Measurements from ENCODE around the gene SAP25.
A peak's percentile ranks its signal among the peaks of the same experiment; 100 is the strongest.

The SAP25 gene

DNA sequence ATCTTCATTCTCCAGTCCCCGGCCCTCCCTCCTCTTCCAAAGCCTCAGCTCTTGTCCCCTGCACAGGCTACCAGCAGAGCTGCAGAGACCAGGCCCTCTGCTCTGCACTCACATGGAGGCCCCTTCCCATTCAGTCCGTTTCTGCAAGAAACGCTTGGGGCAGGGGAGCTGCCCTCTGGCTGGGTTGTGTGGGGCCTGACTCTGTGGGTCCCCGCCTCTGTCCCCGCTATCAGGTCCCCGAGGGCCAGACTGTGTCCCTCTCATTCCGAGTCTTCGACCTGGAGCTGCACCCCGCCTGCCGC lies 30.0 kb upstream of the SAP25 start:
- Histone ChIP-seq H3K4me3 (ENCODE audit: low read length) (peak overlapping the region; percentile 74), H4K20me1 (ENCODE audit: control insufficient read depth, insufficient read depth, low read depth, low read length) (no peaks in the 10 kb centered on the region), H3K27ac (ENCODE audit: low read depth, low read length) (no peak overlapping the region), H3K4me2 (ENCODE audit: low read length) (peak overlapping the region; percentile 89), H3K79me2 (ENCODE audit: control insufficient read depth, low read length) (no peaks in the 10 kb centered on the region), H3K36me3 (ENCODE audit: control insufficient read depth, low read length) (no peaks in the 10 kb centered on the region), H3K9me3 (ENCODE audit: control insufficient read depth, insufficient read depth, low read length) (no peaks in the 10 kb centered on the region), H3K4me1 (ENCODE audit: control insufficient read depth, low read length) (peaks cover 19% of the 10 kb centered on the region), H3K27me3 (ENCODE audit: control insufficient read depth, low read length) (peaks cover 31% of the 10 kb centered on the region), H3K9me2 (replicated peaks; ENCODE audit: control insufficient read depth, low read length) (no peaks in the 10 kb centered on the region), H3F3A (ENCODE audit: control insufficient read depth, insufficient read depth) (no peaks in the 10 kb centered on the region)
- TF ChIP-seq, protein P1, sequence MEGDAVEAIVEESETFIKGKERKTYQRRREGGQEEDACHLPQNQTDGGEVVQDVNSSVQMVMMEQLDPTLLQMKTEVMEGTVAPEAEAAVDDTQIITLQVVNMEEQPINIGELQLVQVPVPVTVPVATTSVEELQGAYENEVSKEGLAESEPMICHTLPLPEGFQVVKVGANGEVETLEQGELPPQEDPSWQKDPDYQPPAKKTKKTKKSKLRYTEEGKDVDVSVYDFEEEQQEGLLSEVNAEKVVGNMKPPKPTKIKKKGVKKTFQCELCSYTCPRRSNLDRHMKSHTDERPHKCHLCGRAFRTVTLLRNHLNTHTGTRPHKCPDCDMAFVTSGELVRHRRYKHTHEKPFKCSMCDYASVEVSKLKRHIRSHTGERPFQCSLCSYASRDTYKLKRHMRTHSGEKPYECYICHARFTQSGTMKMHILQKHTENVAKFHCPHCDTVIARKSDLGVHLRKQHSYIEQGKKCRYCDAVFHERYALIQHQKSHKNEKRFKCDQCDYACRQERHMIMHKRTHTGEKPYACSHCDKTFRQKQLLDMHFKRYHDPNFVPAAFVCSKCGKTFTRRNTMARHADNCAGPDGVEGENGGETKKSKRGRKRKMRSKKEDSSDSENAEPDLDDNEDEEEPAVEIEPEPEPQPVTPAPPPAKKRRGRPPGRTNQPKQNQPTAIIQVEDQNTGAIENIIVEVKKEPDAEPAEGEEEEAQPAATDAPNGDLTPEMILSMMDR (IDR thresholded peaks at IDR 0.05; ENCODE audit: low read depth, low read length, poor library complexity, severe bottlenecking): no peak
- TF ChIP-seq EZH2phosphoT487 (IDR thresholded peaks at IDR 0.05; ENCODE audit: borderline replicate concordance, low read length): no peak

DNA sequence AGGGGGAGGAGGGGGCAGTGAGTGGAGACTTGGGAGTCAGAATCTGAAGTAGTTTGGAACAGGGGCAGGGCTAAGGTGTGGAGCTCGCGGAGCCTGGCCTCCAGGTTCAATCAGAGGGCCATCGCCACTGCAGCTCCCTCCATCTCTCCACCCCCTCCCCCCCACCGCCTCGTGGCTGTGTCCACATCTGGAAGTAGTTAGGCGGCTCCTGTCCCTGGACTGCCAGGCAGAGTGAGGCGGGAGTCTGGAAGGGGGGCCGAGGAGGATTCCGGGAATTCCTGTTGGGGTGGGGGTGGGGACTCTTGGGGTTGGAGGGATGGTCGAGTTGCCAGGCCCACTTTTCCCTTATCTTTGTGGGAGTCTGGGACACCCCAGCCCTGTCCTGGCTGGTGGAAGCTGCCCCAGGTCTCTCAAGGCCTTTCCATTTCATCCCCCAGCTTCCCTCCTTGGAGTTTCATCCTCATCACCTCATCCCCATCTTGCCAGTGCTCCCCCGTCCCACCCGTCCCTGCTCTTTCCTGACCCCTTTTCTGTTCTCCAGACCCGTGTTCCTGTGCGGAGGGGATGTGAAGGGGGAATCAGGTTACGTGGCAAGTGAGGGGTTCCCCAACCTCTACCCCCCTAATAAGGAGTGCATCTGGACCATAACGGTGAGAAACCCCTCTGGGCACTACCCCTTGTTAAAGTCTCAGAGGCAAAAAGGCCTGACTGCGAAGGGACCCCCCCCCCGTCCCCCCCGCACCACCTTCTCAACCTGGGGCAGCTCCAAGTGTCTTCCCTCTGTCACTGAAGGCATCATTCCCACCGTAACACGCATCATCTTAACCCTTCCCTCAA lies 29.4 kb upstream of the SAP25 start:
- Histone ChIP-seq H3K4me2 (ENCODE audit: low read length) (peak overlapping the region; percentile 89), H3K27ac (ENCODE audit: low read depth, low read length) (no peak overlapping the region), H3K4me1 (ENCODE audit: control insufficient read depth, low read length) (peaks cover 19% of the 10 kb centered on the region)

DNA sequence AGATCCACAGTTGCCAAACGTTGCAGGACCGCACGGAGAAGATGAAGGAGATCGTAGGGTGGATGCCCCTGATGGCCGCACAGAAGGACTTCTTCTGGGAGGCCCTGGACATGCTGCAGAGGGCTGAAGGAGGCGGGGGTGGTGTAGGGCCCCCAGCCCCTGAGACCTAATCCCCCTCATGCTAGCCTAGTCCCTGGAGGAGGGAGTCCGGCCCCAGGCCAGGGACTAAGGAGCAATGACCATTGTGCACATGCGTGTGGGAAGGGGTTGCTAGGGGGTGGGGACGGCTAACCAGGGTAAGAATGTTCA lies 27.0 kb upstream of the SAP25 start:
- peaks cover 18% of the 10 kb centered on the region for H3K4me1 ChIP-seq (ENCODE audit: control insufficient read depth, low read length)
- H3K79me2 ChIP-seq (ENCODE audit: control insufficient read depth, low read length): no peaks in the 10 kb centered on the region
- H3K9me2 ChIP-seq (replicated peaks; ENCODE audit: control insufficient read depth, low read length): no peaks in the 10 kb centered on the region
- H3K9me3 ChIP-seq (ENCODE audit: control insufficient read depth, insufficient read depth, low read length): no peaks in the 10 kb centered on the region
- H3K27me3 ChIP-seq (ENCODE audit: control insufficient read depth, low read length): peaks cover 24% of the 10 kb centered on the region
- H3K4me2 ChIP-seq (ENCODE audit: low read length): no peak overlapping the region
- H3K36me3 ChIP-seq (ENCODE audit: control insufficient read depth, low read length): no peaks in the 10 kb centered on the region
- TF ChIP-seq, protein P1 (IDR thresholded peaks at IDR 0.05; ENCODE audit: low read depth, low read length, poor library complexity, severe bottlenecking): peak; percentile 51
- TF ChIP-seq EZH2phosphoT487 (IDR thresholded peaks at IDR 0.05; ENCODE audit: borderline replicate concordance, low read length): no peak
- H3K4me3 ChIP-seq (ENCODE audit: low read length): no peak overlapping the region
- H4K20me1 ChIP-seq (ENCODE audit: control insufficient read depth, insufficient read depth, low read depth, low read length): no peaks in the 10 kb centered on the region
- no peaks in the 10 kb centered on the region for H3F3A ChIP-seq (ENCODE audit: control insufficient read depth, insufficient read depth)
- H3K27ac ChIP-seq (ENCODE audit: low read depth, low read length): no peak overlapping the region

More for the DNA sequence above, 29.4 kb upstream of the SAP25 start:
- H3F3A ChIP-seq (ENCODE audit: control insufficient read depth, insufficient read depth): no peaks in the 10 kb centered on the region
- H3K27me3 ChIP-seq (ENCODE audit: control insufficient read depth, low read length): peaks cover 31% of the 10 kb centered on the region
- H3K36me3 ChIP-seq (ENCODE audit: control insufficient read depth, low read length): no peaks in the 10 kb centered on the region
- peak overlapping the region; percentile 74 for H3K4me3 ChIP-seq (ENCODE audit: low read length)
- H3K79me2 ChIP-seq (ENCODE audit: control insufficient read depth, low read length): no peaks in the 10 kb centered on the region
- no peaks in the 10 kb centered on the region for H4K20me1 ChIP-seq (ENCODE audit: control insufficient read depth, insufficient read depth, low read depth, low read length)
- H3K9me3 ChIP-seq (ENCODE audit: control insufficient read depth, insufficient read depth, low read length): no peaks in the 10 kb centered on the region
- H3K9me2 ChIP-seq (replicated peaks; ENCODE audit: control insufficient read depth, low read length): no peaks in the 10 kb centered on the region
- TF ChIP-seq, protein P1 (IDR thresholded peaks at IDR 0.05; ENCODE audit: low read depth, low read length, poor library complexity, severe bottlenecking): no peak
- no peak for TF ChIP-seq EZH2phosphoT487 (IDR thresholded peaks at IDR 0.05; ENCODE audit: borderline replicate concordance, low read length)

Measured in DOHH2 (cell line).